ENCODE measurements around the gene NR2C1. TPM values are rescaled to one million over a fixed set of nuclear protein-coding genes. Genes with fewer than 3 reads are reported as not detected.

The NR2C1 gene
- total and polyA plus RNA-seq, 10 of the 15 experiments (the other 5 are each of a cell fraction or from before 2014, with no cell fraction given): 8.8 to 38.1 (median 31.3) TPM

GRCh38 chr12:95002754-95003153, 70.7 kb downstream of the NR2C1 start (continued):
- TF ChIP-seq RB1 (IDR thresholded peaks at IDR 0.05; ENCODE audit: borderline replicate concordance): no peak

GRCh38 chr12:94998326-94998725, 75.1 kb downstream of the NR2C1 start:
- Histone ChIP-seq H3K9ac (ENCODE audit: control insufficient read depth, insufficient read depth, low read length) (no peak overlapping the region), H3K4me2 (ENCODE audit: control insufficient read depth, insufficient read depth) (peak overlapping the region; percentile 27; the same call in 1 of the 2 replicates), H4K20me1 (ENCODE audit: control insufficient read depth, insufficient read depth) (no peaks in the 10 kb centered on the region), H3K4me3 (0 out of 2 replicates have a peak overlapping the region, but pooled peaks have one; percentile 25), H2AFZ (ENCODE audit: control insufficient read depth, low read depth, low read length) (no peak overlapping the region), H3K79me2 (ENCODE audit: control insufficient read depth, insufficient read depth, low read length) (peaks cover 52% of the 10 kb centered on the region), H3K27ac (ENCODE audit: control insufficient read depth, insufficient read depth) (no peak overlapping the region), H3K36me3 (ENCODE audit: control insufficient read depth in 2 of 2, insufficient read depth in 2 of 2, low read length in 1 of 2) (peaks cover 0 to 6% of the 10 kb centered on the region in 2 experiments; a peak in 1 of 4 replicates), H3K9me3 (replicated peaks; ENCODE audit: control insufficient read depth, insufficient read depth, low read length) (no peaks in the 10 kb centered on the region), H3K27me3 (replicated peaks in 1 of 2; ENCODE audit: control insufficient read depth in 2 of 2, insufficient read depth in 2 of 2, low read length in 1 of 2) (no peaks in the 10 kb centered on the region), H3K4me1 (ENCODE audit: control insufficient read depth, insufficient read depth, low read length) (no peaks in the 10 kb centered on the region)
- DNase-seq (ENCODE audit: low read depth, low spot score): no peak
- ATAC-seq: no peak
- TF ChIP-seq NBN (IDR thresholded peaks at IDR 0.05): no peak
- peak; percentile 78 for TF ChIP-seq SPI1 (IDR thresholded peaks at IDR 0.05; ENCODE audit: borderline replicate concordance, insufficient read depth, low read depth, low read length)
- CTCF ChIA-PET: no interaction called here
- no TSS peak for BruUV-seq (replicated peaks)
- POLR2A ChIA-PET: no interaction called here
- RAD21 ChIA-PET (ENCODE audit: unreplicated experiment): no interaction called here
- in situ Hi-C loops (cut with MboI): no loop called here
- intact Hi-C loops (cut with micrococcal nuclease; ENCODE audit: unreplicated experiment): no loop called here
- no peak for FAIRE-seq
- SMC1A ChIA-PET (ENCODE audit: uncharacterized antibody, unreplicated experiment): interaction anchor here (0.6 to 1.6 kb wide), 3 partner anchors 74 to 784 kb away, joined by 3 to 5 read pairs (median 3); no protein-coding TSS in a partner anchor
- 49% methylated on average over 4 of the region's 4 CpGs for WGBS (ENCODE audit: insufficient coverage, insufficient replicate concordance, low lambda C conversion rate, missing lambda C conversion rate)

DNA sequence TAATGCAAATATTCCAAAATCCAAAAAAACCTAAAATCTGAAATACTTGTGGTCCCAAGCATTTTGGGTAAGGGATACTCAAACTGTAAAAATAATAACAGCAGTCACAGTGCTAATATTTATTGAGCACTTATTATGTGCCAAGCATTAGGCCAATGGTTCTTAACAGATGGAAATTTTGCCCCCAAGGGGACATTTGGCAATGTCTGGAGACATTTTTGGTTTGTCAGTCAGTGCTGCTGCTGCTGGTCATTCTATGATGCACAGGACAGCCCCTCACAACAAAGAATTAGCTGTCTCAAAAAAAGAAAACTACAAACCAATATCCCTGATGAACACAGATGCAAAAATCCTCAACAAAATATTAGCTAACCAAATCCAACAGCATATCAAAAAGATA, 75.7 kb downstream of the NR2C1 start:
- Histone ChIP-seq H4K20me1 (ENCODE audit: control insufficient read depth, insufficient read depth) (no peaks in the 10 kb centered on the region), H3K4me1 (ENCODE audit: control insufficient read depth, insufficient read depth, low read length) (no peaks in the 10 kb centered on the region), H3K9me3 (replicated peaks; ENCODE audit: control insufficient read depth, insufficient read depth, low read length) (no peaks in the 10 kb centered on the region), H3K9ac (ENCODE audit: control insufficient read depth, insufficient read depth, low read length) (no peak overlapping the region), H3K79me2 (ENCODE audit: control insufficient read depth, insufficient read depth, low read length) (peaks cover 46% of the 10 kb centered on the region), H3K36me3 (ENCODE audit: control insufficient read depth in 2 of 2, insufficient read depth in 2 of 2, low read length in 1 of 2) (peaks cover 0 to 6% of the 10 kb centered on the region in 2 experiments; a peak in 2 of 4 replicates), H3K4me2 (ENCODE audit: control insufficient read depth, insufficient read depth) (no peak overlapping the region), H3K4me3 (no peak overlapping the region), H3K27me3 (replicated peaks in 1 of 2; ENCODE audit: control insufficient read depth in 2 of 2, insufficient read depth in 2 of 2, low read length in 1 of 2) (no peaks in the 10 kb centered on the region), H3K27ac (ENCODE audit: control insufficient read depth, insufficient read depth) (no peak overlapping the region), H2AFZ (ENCODE audit: control insufficient read depth, low read depth, low read length) (no peak overlapping the region)
- ChIA-PET CTCF (no interaction called here), RAD21 (ENCODE audit: unreplicated experiment) (no interaction called here), SMC1A (ENCODE audit: uncharacterized antibody, unreplicated experiment) (interaction anchor here (0.7 to 1.6 kb wide), 3 partner anchors 14 to 783 kb away, joined by 3 read pairs; no protein-coding TSS in a partner anchor), POLR2A (no interaction called here)
- FAIRE-seq (no peak), ATAC-seq (no peak), DNase-seq (ENCODE audit: low read depth, low spot score) (no peak)
- intact Hi-C loops (cut with micrococcal nuclease; ENCODE audit: unreplicated experiment) (no loop called here), in situ Hi-C loops (cut with MboI) (no loop called here)
- BruUV-seq (replicated peaks): no TSS peak
- no peak for TF ChIP-seq USF2 (IDR thresholded peaks at IDR 0.05; ENCODE audit: borderline replicate concordance, low read depth, low read length)
- TF ChIP-seq EED (IDR thresholded peaks at IDR 0.05; ENCODE audit: low read depth): no peak
- no peak for TF ChIP-seq FOXK2 (IDR thresholded peaks at IDR 0.05)
- TF ChIP-seq ZNF207 (IDR thresholded peaks at IDR 0.05; ENCODE audit: borderline replicate concordance): no peak
- no peak for TF ChIP-seq ZNF384 (IDR thresholded peaks at IDR 0.05; ENCODE audit: borderline replicate concordance, low read depth, low read length)
- no peak for TF ChIP-seq IRF4 (IDR thresholded peaks at IDR 0.05; ENCODE audit: low read depth, low read length)
- TF ChIP-seq RFX5 (IDR thresholded peaks at IDR 0.05; ENCODE audit: low read depth, low read length): no peak
- TF ChIP-seq SUPT20H (IDR thresholded peaks at IDR 0.05; ENCODE audit: borderline replicate concordance, control insufficient read depth, low read depth, low read length): no peak
- no peak for TF ChIP-seq SIN3A (IDR thresholded peaks at IDR 0.05; ENCODE audit: low read depth, low read length)
- TF ChIP-seq MAX (IDR thresholded peaks at IDR 0.05; ENCODE audit: low read depth, low read length): no peak
- TF ChIP-seq NKRF (conservative IDR thresholded peaks at IDR 0.05): no peak

Data from GM12878 (cell line).